HEK293 (cell line): ENCODE data around the gene GNAS.

Source experiments
- CTCF ChIP-seq: fragments of 450-650 bp; formaldehyde crosslinking; IDR thresholded peaks from 2 replicates; pipeline ENCODE4 v1.5.1; 2016; ENCODE audit warnings: missing biosample characterization, missing genetic modification characterization
- OVOL3 ChIP-seq: fragments of 450-650 bp; formaldehyde crosslinking; IDR thresholded peaks from 2 replicates; pipeline ENCODE4 v1.5.1; 2016; ENCODE audit warnings: missing biosample characterization, missing genetic modification characterization
- PBX3 ChIP-seq: sonication (generic); formaldehyde crosslinking; IDR thresholded peaks from 2 replicates; pipeline ENCODE4 v1.8.1; 2022; ENCODE audit warnings: mild to moderate bottlenecking, moderate library complexity, missing genetic modification reagents
- PRDM1 ChIP-seq: fragments of 450-650 bp; formaldehyde crosslinking; IDR thresholded peaks from 2 replicates; pipeline ENCODE4; 2016; ENCODE audit warnings: missing biosample characterization, missing genetic modification characterization
- REST ChIP-seq: fragments of 450-650 bp; formaldehyde crosslinking; IDR thresholded peaks from 2 replicates; pipeline ENCODE4 v1.5.1; 2016; ENCODE audit warnings: missing biosample characterization, missing genetic modification characterization
- ZBTB1 ChIP-seq: fragments of 450-650 bp; formaldehyde crosslinking; IDR thresholded peaks from 2 replicates; pipeline ENCODE4 v1.5.1; 2016; ENCODE audit warnings: missing biosample characterization, missing genetic modification characterization
- ZNF169 ChIP-seq: fragments of 450-650 bp; formaldehyde crosslinking; IDR thresholded peaks from 2 replicates; pipeline ENCODE4 v1.5.1; 2016; ENCODE audit warnings: missing biosample characterization, missing genetic modification characterization
- ZNF433 ChIP-seq: fragments of 450-650 bp; formaldehyde crosslinking; IDR thresholded peaks from 2 replicates; pipeline ENCODE4 v1.5.1; 2016; ENCODE audit warnings: missing biosample characterization, missing genetic modification characterization, low read depth
- ZNF768 ChIP-seq: fragments of 450-650 bp; formaldehyde crosslinking; IDR thresholded peaks from 2 replicates; pipeline ENCODE4 v1.5.1; 2018; ENCODE audit warnings: missing biosample characterization, mild to moderate bottlenecking, missing genetic modification characterization
- ZNF791 ChIP-seq: fragments of 450-650 bp; formaldehyde crosslinking; IDR thresholded peaks from 2 replicates; pipeline ENCODE4 v1.5.1; 2016; ENCODE audit warnings: missing biosample characterization, missing genetic modification characterization
- TF ChIP-seq, protein P1 (sequence below): fragments of 450-650 bp; formaldehyde crosslinking; IDR thresholded peaks from 2 replicates; pipeline ENCODE4 v1.5.1; 2016; ENCODE audit warnings: missing biosample characterization, missing genetic modification characterization
- TF ChIP-seq, protein P2 (sequence below): fragments of 450-650 bp; formaldehyde crosslinking; conservative IDR thresholded peaks from 2 replicates; pipeline ENCODE4 v1.5.1; 2016; ENCODE audit warnings: low read depth, missing biosample characterization, missing genetic modification characterization

GRCh38 chr20:58883241-58883691, 30.8 kb downstream of the GNAS start:
- TF ChIP-seq OVOL3 (tag by site-specific recombination) (no peak), ZBTB1 (tag by site-specific recombination) (no peak), CTCF (tag by site-specific recombination) (no peak), ZNF169 (tag by site-specific recombination) (no peak), PRDM1 (tag by site-specific recombination) (no peak), ZNF433 (tag by site-specific recombination) (no peak), ZNF791 (tag by site-specific recombination) (no peak), REST (tag by site-specific recombination) (no peak), ZNF768 (no peak), PBX3 (no peak)
- TF ChIP-seq, protein P1, sequence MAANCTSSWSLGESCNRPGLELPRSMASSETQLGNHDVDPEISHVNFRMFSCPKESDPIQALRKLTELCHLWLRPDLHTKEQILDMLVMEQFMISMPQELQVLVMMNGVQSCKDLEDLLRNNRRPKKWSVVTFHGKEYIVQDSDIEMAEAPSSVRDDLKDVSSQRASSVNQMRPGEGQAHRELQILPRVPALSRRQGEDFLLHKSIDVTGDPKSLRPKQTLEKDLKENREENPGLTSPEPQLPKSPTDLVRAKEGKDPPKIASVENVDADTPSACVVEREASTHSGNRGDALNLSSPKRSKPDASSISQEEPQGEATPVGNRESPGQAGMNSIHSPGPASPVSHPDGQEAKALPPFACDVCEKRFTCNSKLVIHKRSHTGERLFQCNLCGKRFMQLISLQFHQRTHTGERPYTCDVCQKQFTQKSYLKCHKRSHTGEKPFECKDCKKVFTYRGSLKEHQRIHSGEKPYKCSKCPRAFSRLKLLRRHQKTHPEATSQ (tag by site-specific recombination) = no peak
- TF ChIP-seq, protein P2, sequence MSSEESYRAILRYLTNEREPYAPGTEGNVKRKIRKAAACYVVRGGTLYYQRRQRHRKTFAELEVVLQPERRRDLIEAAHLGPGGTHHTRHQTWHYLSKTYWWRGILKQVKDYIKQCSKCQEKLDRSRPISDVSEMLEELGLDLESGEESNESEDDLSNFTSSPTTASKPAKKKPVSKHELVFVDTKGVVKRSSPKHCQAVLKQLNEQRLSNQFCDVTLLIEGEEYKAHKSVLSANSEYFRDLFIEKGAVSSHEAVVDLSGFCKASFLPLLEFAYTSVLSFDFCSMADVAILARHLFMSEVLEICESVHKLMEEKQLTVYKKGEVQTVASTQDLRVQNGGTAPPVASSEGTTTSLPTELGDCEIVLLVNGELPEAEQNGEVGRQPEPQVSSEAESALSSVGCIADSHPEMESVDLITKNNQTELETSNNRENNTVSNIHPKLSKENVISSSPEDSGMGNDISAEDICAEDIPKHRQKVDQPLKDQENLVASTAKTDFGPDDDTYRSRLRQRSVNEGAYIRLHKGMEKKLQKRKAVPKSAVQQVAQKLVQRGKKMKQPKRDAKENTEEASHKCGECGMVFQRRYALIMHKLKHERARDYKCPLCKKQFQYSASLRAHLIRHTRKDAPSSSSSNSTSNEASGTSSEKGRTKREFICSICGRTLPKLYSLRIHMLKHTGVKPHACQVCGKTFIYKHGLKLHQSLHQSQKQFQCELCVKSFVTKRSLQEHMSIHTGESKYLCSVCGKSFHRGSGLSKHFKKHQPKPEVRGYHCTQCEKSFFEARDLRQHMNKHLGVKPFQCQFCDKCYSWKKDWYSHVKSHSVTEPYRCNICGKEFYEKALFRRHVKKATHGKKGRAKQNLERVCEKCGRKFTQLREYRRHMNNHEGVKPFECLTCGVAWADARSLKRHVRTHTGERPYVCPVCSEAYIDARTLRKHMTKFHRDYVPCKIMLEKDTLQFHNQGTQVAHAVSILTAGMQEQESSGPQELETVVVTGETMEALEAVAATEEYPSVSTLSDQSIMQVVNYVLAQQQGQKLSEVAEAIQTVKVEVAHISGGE (tag by site-specific recombination) = no peak
